ENCODE measurements around the gene KRT76. TPM values are rescaled to one million over a fixed set of nuclear protein-coding genes. Genes with fewer than 3 reads are reported as not detected.

The KRT76 gene
- total RNA-seq, 4 donors from 2014 or later: not detected

GRCh38 chr12:52720365-52720886 lies 56.7 kb downstream of the KRT76 start:
- DNase-seq: no peak
- Histone ChIP-seq H3K4me3 (no peak overlapping the region), H3K27me3 (peaks cover 11% of the 10 kb centered on the region), H3K36me3 (no peaks in the 10 kb centered on the region), H3K9me3 (no peaks in the 10 kb centered on the region), H3K27ac (no peak overlapping the region), H3K4me1 (no peaks in the 10 kb centered on the region)
- 77% methylated on average over 8 of the region's 8 CpGs; no CpG with 5 or more reads in 1 of the 2 donors for WGBS, 2 donors (ENCODE audit: low coverage in 1 of 2)
- in situ Hi-C loops (cut with MboI; ENCODE audit: low pct_ligation_motif_present in 1 of 4, low pct_unique_long_range_greater_than_20kb in 1 of 4, low sequenced_read_pairs in 3 of 4): no loop called here
- intact Hi-C loops (cut with DNase I; ENCODE audit: low total_unique reads): no loop called here
- TF ChIP-seq POLR2AphosphoS5 (IDR thresholded peaks at IDR 0.05) (no peak), POLR2A (IDR thresholded peaks at IDR 0.05) (no peak), CTCF (IDR thresholded peaks at IDR 0.05) (no peak), EP300 (IDR thresholded peaks at IDR 0.05; ENCODE audit: low read depth) (no peak)

Small RNA genes lying within 50 kb of the gene (small RNA-seq; reads per million reads assigned to genes)
- gene AC107016.2: 0 reads per million in 4 donors

Other genes starting within 250 kb of the KRT76 start
- not detected for gene KRT71, start 224.2 kb downstream of the KRT76 start, total RNA-seq
- not detected for gene KRT74, start 203.5 kb downstream of the KRT76 start, total RNA-seq
- not detected for gene KRT72, start 175.9 kb downstream of the KRT76 start, total RNA-seq
- gene KRT73, start 158.8 kb downstream of the KRT76 start, total RNA-seq: not detected
- not detected for gene KRT2, start 125.1 kb downstream of the KRT76 start, total RNA-seq
- not detected for gene KRT1, start 96.9 kb downstream of the KRT76 start, total RNA-seq
- not detected for gene KRT77, start 73.8 kb downstream of the KRT76 start, total RNA-seq
- gene KRT3, start 18.8 kb upstream of the KRT76 start, total RNA-seq: not detected
- gene KRT4, start 36.8 kb upstream of the KRT76 start, total RNA-seq: not detected
- not detected for gene KRT79, start 57.0 kb upstream of the KRT76 start, total RNA-seq
- gene KRT78, start 71.6 kb upstream of the KRT76 start, total RNA-seq: not detected
- gene KRT8, start 127.7 kb upstream of the KRT76 start, total RNA-seq: 1,000 to 10,000 TPM; 1,016 to 3,505 (median 2,245) TPM
- gene KRT18, start 171.8 kb upstream of the KRT76 start, total RNA-seq: 100 to 1,000 TPM; 367 to 813 (median 541) TPM
- gene EIF4B, start 229.1 kb upstream of the KRT76 start, total RNA-seq: 100 to 1,000 TPM; 175 to 383 (median 261) TPM